OCI-LY3 (cell line): ENCODE results near the gene CMIP.

Experiments used
- CTCF ChIP-seq: fragments of 200-600, 300-600 bp; sonication (generic); IDR thresholded peaks from 2 replicates; pipeline ENCODE4 v1.5.1; 2014; ENCODE audit warnings: antibody characterized with exemption, low read length, low read depth
- EZH2phosphoT487 ChIP-seq: fragments of 200-600 bp; shearing (Covaris generic); IDR thresholded peaks from 2 replicates; pipeline ENCODE4 v1.6.1; 2018; ENCODE audit warnings: antibody characterized with exemption, mixed run types, low read depth

- TF ChIP-seq CTCF = no peak
- no peak for TF ChIP-seq EZH2phosphoT487
Measured at GRCh38 chr16:81456523-81457325, 12.1 kb downstream of the CMIP start.
